Breast epithelium (tissue), 3 donors: ENCODE results near the gene FRK.

Experiments
- CTCF ChIP-seq, 3 donors: fragments of 450-650 bp; IDR thresholded peaks; one replicate each; pipeline ENCODE4 v1.5.1; 2016 to 2017; ENCODE audit warnings: antibody characterized with exemption in 3 of 3, mild to moderate bottlenecking in 3 of 3, moderate library complexity in 3 of 3
- POLR2A ChIP-seq: fragments of 450-650 bp; IDR thresholded peaks from one replicate; pipeline ENCODE4 v1.6.1; 2016; ENCODE audit warnings: antibody characterized with exemption, mild to moderate bottlenecking, moderate library complexity
- POLR2AphosphoS5 ChIP-seq, 3 donors: sonication (generic); formaldehyde crosslinking; IDR thresholded peaks; one replicate each; pipeline ENCODE4 v1.6.1; 2017; ENCODE audit warnings: antibody characterized with exemption in 3 of 3

- TF ChIP-seq POLR2AphosphoS5 (IDR thresholded peaks at IDR 0.05) (no peak), CTCF (IDR thresholded peaks at IDR 0.05) (no peak), POLR2A (no peak)
Observed at GRCh38 chr6:116047173-116047933, 13.3 kb downstream of the FRK start.
